MCF 10A (cell line): ENCODE results near the gene PHF5A. TPM values are rescaled to one million over a fixed set of nuclear protein-coding genes. Genes with fewer than 3 reads are reported as not detected.
"Not testable (repeated sequence)": the region's sequence is repeated elsewhere in the genome, so short reads cannot be mapped to it uniquely, and the experiment has no call there.

ENCODE experiments used
- BruUV-seq: library from RNA; stranded (reverse); fragments of 400-500 nt; replicated peaks from 2 replicates; lab custom pipeline; 2021; lab: Mats Ljungman, UMichigan
- CTCF ChIA-PET: fragments of 300-600 bp; sonication (Branson Sonifier 250); formaldehyde crosslinking; extraction: SDS; loops from one replicate; lab custom pipeline; 2021; ENCODE audit warnings: antibody characterized with exemption, inconsistent platforms; lab: Yijun Ruan, JAX
- POLR2A ChIA-PET: fragments of 300-600, 350-650 bp; sonication (Branson Sonifier 250); formaldehyde crosslinking; extraction: SDS; loops from one replicate; lab custom pipeline; 2020; ENCODE audit warnings: antibody characterized with exemption, inconsistent platforms; lab: Yijun Ruan, JAX
- DNase-seq: peaks from one replicate; pipeline ENCODE4 v3.0.0-alpha.2; 2018; ENCODE audit not compliant: unreplicated experiment
- H3K27ac Mint-ChIP-seq: one replicate; pipeline ENCODE4 v1.8.0; 2022; ENCODE audit warnings: mild to moderate bottlenecking, low read depth, mixed read lengths; ENCODE audit not compliant: unreplicated experiment
- H3K27me3 Mint-ChIP-seq: one replicate; pipeline ENCODE4 v1.8.0; 2022; ENCODE audit warnings: mixed read lengths; ENCODE audit not compliant: insufficient read depth, unreplicated experiment
- H3K36me3 Mint-ChIP-seq: one replicate; pipeline ENCODE4 v1.8.0; 2022; ENCODE audit warnings: mild to moderate bottlenecking, moderate library complexity, mixed read lengths; ENCODE audit not compliant: insufficient read depth, unreplicated experiment
- H3K4me1 Mint-ChIP-seq: one replicate; pipeline ENCODE4 v1.8.0; 2022; ENCODE audit warnings: mixed read lengths; ENCODE audit not compliant: insufficient read depth, unreplicated experiment
- H3K4me3 Mint-ChIP-seq: one replicate; pipeline ENCODE4 v1.8.0; 2022; ENCODE audit warnings: mild to moderate bottlenecking, moderate library complexity, mixed read lengths; ENCODE audit not compliant: unreplicated experiment
- H3K9me3 Mint-ChIP-seq: one replicate; pipeline ENCODE4 v1.8.0; 2022; ENCODE audit warnings: mixed read lengths; ENCODE audit not compliant: unreplicated experiment
- intact Hi-C: fragments of 100-400 bp; cut with micrococcal nuclease; formaldehyde crosslinking; loops from 2 replicates; pipeline ENCODE4 v1.14.1; 2022
- total RNA-seq: library from RNA; stranded (reverse); gene quantifications from 2 replicates; pipeline ENCODE4 v1.2.3, GENCODE V29; 2022
- TF ChIP-seq, protein P1 (sequence below): fragments of 200-600 bp; IDR thresholded peaks from one replicate; pipeline ENCODE4 v1.8.0; 2022; ENCODE audit warnings: antibody characterized with exemption, mild to moderate bottlenecking; ENCODE audit not compliant: unreplicated experiment

Gene PHF5A
- total RNA-seq, 1 experiment from 2014 or later = 62.3 TPM

DNA sequence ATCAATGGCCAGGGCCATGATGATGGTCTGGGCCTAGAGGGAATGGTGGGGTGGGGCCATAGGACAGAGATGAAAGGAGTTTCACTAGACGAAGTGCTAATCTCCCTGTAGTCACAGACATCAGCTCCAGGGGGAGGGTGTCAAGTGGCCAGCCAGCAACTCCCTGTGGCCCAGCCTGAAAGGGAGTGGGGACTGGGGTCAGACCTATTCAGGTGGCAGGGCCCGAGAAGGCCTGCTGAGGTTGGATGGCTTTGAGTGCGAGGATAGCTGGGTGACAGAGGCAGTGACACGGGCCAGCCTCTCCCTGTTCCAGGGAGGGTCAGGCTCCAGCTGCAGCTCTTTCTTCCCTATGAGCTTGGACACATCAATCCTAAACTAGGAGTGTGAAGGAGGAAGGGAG is 32.9 kb downstream of the PHF5A start:
- Mint-ChIP-seq H3K4me1 (no peaks in the 10 kb centered on the region), H3K4me3 (no peak overlapping the region), H3K27ac (no peak overlapping the region), H3K27me3 (no peaks in the 10 kb centered on the region), H3K36me3 (peaks cover 87% of the 10 kb centered on the region), H3K9me3 (no peaks in the 10 kb centered on the region)
- DNase-seq = no peak
- BruUV-seq = no TSS peak
- intact Hi-C loops = no loop called here
- ChIA-PET POLR2A (interaction anchor here (0.6 to 1.1 kb wide), 2 partner anchors 17 to 197 kb away, joined by 3 read pairs; no protein-coding TSS in a partner anchor), CTCF (interaction anchor here (0.6 kb wide), 1 partner anchor 151 kb away, joined by 3 read pairs; no protein-coding TSS in a partner anchor)
- TF ChIP-seq, protein P1, sequence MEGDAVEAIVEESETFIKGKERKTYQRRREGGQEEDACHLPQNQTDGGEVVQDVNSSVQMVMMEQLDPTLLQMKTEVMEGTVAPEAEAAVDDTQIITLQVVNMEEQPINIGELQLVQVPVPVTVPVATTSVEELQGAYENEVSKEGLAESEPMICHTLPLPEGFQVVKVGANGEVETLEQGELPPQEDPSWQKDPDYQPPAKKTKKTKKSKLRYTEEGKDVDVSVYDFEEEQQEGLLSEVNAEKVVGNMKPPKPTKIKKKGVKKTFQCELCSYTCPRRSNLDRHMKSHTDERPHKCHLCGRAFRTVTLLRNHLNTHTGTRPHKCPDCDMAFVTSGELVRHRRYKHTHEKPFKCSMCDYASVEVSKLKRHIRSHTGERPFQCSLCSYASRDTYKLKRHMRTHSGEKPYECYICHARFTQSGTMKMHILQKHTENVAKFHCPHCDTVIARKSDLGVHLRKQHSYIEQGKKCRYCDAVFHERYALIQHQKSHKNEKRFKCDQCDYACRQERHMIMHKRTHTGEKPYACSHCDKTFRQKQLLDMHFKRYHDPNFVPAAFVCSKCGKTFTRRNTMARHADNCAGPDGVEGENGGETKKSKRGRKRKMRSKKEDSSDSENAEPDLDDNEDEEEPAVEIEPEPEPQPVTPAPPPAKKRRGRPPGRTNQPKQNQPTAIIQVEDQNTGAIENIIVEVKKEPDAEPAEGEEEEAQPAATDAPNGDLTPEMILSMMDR = no peak

DNA sequence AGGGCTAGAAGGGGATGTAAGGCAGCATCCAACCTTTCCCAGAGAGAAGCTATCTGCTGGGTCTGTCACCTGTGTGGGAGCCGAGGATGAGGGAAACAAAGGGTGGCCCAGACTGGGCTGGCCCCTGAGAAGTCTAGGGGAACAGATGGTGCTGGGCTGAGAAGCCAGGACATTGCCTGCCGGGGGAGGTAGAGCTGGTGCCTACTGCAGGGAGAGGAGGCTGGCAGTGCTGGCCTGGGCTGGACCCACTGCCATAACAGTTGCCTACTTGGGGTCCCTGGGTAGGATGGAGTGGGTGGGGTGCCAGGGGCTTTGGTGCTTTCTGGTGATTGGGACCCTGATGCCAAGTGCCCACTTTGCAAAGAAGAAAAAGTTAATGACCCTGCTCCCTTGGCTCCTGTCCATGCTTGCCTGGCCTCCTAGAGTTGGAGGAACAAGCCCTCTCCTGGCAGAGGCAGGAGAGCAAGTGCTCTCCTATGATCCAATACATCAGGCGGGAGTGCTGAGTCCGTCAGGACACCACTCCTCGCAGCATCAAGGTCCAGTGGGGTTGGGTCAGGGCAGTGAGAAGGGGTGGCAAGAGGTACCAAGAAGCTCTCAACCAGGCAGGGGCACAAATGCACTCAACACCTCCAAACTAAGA is 34.0 kb downstream of the PHF5A start:
- CTCF ChIA-PET, H3K4me3 Mint-ChIP-seq, H3K27me3 Mint-ChIP-seq, POLR2A ChIA-PET, intact Hi-C loops, H3K4me1 Mint-ChIP-seq, H3K9me3 Mint-ChIP-seq, BruUV-seq, H3K27ac Mint-ChIP-seq, DNase-seq: not testable (repeated sequence)
- peaks cover 88% of the 10 kb centered on the region for H3K36me3 Mint-ChIP-seq

DNA sequence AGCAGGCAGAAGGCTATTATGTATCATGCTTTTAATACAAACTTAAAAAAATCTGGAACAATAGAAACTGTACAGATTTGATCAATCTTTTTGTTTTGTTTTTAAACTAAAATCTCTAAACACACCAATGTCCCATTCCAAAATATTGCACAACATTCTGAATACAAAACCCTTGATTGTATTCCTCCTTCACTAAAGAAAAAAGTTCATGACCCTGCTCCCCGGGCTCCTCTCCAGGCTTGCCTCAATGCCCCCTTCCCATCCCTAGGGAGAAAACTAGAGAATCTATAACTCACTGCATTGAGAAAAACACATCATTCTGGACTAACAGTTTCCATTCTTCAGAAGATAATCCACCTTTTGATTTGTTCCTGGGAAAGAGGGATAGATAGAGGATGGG is 35.0 kb downstream of the PHF5A start:
- POLR2A ChIA-PET, H3K27ac Mint-ChIP-seq, BruUV-seq, H3K27me3 Mint-ChIP-seq, intact Hi-C loops, H3K9me3 Mint-ChIP-seq, H3K4me1 Mint-ChIP-seq, DNase-seq, CTCF ChIA-PET, H3K4me3 Mint-ChIP-seq: not testable (repeated sequence)
- H3K36me3 Mint-ChIP-seq = peaks cover 82% of the 10 kb centered on the region

DNA sequence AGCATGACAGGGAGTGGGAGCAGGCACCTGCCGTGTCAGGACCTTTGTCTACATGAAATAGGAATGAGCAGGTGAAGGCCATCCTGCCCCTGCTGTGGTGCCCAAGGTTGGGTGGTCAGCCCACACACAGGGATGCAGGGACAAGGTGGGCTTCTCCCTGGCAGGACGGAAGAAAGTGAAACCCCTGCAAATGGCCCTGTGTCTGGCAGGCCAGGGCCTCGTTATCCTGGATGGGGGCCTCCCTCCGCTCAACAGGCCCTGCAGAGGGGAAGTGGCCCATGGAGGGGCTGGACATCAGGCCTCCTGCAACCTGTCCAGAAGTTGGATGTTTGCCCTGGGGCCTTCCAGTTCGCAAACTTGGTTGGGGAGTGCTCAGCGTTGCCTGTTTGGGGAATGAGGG is 36.8 kb downstream of the PHF5A start:
- H3K4me1 Mint-ChIP-seq = no peaks in the 10 kb centered on the region
- peaks cover 64% of the 10 kb centered on the region for H3K36me3 Mint-ChIP-seq
- no peaks in the 10 kb centered on the region for H3K9me3 Mint-ChIP-seq
- no TSS peak for BruUV-seq
- ChIA-PET POLR2A (no interaction called here), CTCF (no interaction called here)
- H3K27me3 Mint-ChIP-seq = no peaks in the 10 kb centered on the region
- DNase-seq = no peak
- intact Hi-C loops = no loop called here
- H3K27ac Mint-ChIP-seq = no peak overlapping the region
- no peak overlapping the region for H3K4me3 Mint-ChIP-seq
- TF ChIP-seq, protein P1 = no peak

DNA sequence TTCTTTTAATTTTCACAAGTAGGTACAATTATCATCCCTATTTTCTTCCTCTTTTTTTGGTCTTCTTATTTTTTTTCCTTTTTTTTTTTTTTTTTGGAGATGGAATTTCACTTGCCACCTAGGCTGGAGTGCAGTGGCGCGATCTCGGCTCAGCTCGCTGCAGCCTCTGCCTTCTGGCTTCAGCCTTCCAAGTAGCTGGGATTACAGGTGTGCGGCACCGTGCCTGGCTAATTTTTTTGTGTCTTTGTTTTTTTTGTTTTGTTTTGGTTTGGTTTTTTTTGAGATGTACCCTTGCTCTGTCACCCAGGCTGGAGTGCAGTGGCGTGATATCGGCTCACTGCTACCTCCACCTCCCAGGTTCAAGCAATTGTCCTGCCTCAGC is 38.5 kb downstream of the PHF5A start:
- intact Hi-C loops = no loop called here
- BruUV-seq = no TSS peak
- H3K27ac Mint-ChIP-seq = no peak overlapping the region

More for the DNA sequence above, 38.5 kb downstream of the PHF5A start:
- Mint-ChIP-seq H3K4me1 (peaks cover 6% of the 10 kb centered on the region), H3K27me3 (no peaks in the 10 kb centered on the region), H3K9me3 (no peaks in the 10 kb centered on the region), H3K36me3 (peaks cover 59% of the 10 kb centered on the region), H3K4me3 (no peak overlapping the region)
- ChIA-PET CTCF (no interaction called here), POLR2A (no interaction called here)
- no peak for DNase-seq
- TF ChIP-seq, protein P1 = no peak
